WTC11 (cell line): ENCODE measurements around the gene CILP2.

Experiments used
- AR ChIP-seq: fragments of 250-450 bp; sonication (Bioruptor Pico); IDR thresholded peaks from 2 replicates; pipeline ENCODE4 v1.9.0; 2021; ENCODE audit warnings: mild to moderate bottlenecking
- CREB1 ChIP-seq: sonication (generic); formaldehyde crosslinking; IDR thresholded peaks from 2 replicates; pipeline ENCODE4 v1.8.0; 2023; ENCODE audit warnings: mild to moderate bottlenecking, missing genetic modification reagents
- JAZF1 ChIP-seq: fragments of 250-450 bp; sonication (Bioruptor Pico); IDR thresholded peaks from 2 replicates; pipeline ENCODE4 v1.9.0; 2021; ENCODE audit warnings: moderate library complexity, mild to moderate bottlenecking, inconsistent platforms
- KAT7 ChIP-seq: sonication (generic); formaldehyde crosslinking; IDR thresholded peaks from 2 replicates; pipeline ENCODE4 v1.8.1; 2023; ENCODE audit warnings: missing genetic modification reagents, mild to moderate bottlenecking, borderline replicate concordance
- ZNF121 ChIP-seq: sonication (generic); formaldehyde crosslinking; IDR thresholded peaks from 2 replicates; pipeline ENCODE4 v1.8.0; 2023; ENCODE audit warnings: missing genetic modification reagents
- TF ChIP-seq, protein P1 (sequence below): sonication (generic); formaldehyde crosslinking; IDR thresholded peaks from 2 replicates; pipeline ENCODE4 v1.8.0; 2022; ENCODE audit warnings: mild to moderate bottlenecking, missing genetic modification reagents
- TF ChIP-seq, protein P2 (sequence below): fragments of 200-600 bp; IDR thresholded peaks from 2 replicates; pipeline ENCODE4 v1.8.0; 2022; ENCODE audit warnings: antibody characterized with exemption

GRCh38 chr19:19592690-19593089 lies 54.6 kb downstream of the CILP2 start:
- TF ChIP-seq, protein P1, sequence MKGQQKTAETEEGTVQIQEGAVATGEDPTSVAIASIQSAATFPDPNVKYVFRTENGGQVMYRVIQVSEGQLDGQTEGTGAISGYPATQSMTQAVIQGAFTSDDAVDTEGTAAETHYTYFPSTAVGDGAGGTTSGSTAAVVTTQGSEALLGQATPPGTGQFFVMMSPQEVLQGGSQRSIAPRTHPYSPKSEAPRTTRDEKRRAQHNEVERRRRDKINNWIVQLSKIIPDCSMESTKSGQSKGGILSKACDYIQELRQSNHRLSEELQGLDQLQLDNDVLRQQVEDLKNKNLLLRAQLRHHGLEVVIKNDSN (CRISPR knock-in tag), result no peak
- TF ChIP-seq, protein P2, sequence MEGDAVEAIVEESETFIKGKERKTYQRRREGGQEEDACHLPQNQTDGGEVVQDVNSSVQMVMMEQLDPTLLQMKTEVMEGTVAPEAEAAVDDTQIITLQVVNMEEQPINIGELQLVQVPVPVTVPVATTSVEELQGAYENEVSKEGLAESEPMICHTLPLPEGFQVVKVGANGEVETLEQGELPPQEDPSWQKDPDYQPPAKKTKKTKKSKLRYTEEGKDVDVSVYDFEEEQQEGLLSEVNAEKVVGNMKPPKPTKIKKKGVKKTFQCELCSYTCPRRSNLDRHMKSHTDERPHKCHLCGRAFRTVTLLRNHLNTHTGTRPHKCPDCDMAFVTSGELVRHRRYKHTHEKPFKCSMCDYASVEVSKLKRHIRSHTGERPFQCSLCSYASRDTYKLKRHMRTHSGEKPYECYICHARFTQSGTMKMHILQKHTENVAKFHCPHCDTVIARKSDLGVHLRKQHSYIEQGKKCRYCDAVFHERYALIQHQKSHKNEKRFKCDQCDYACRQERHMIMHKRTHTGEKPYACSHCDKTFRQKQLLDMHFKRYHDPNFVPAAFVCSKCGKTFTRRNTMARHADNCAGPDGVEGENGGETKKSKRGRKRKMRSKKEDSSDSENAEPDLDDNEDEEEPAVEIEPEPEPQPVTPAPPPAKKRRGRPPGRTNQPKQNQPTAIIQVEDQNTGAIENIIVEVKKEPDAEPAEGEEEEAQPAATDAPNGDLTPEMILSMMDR, result no peak
- TF ChIP-seq AR (CRISPR knock-in tag) (no peak), CREB1 (CRISPR knock-in tag) (no peak), KAT7 (CRISPR knock-in tag) (no peak), JAZF1 (CRISPR knock-in tag) (no peak), ZNF121 (no peak)
